AG04449 (cell line): Measurements from ENCODE around the gene KRT6A.

Source experiments
- CTCF ChIA-PET: fragments of 350-600 bp; formaldehyde crosslinking; extraction: SDS; loops from one replicate; lab custom pipeline; 2021; ENCODE audit warnings: antibody characterized with exemption; lab: Yijun Ruan, JAX
- POLR2A ChIA-PET: fragments of 400-600, 350-600 bp; formaldehyde crosslinking; extraction: SDS; loops from one replicate; lab custom pipeline; 2020; ENCODE audit warnings: antibody characterized with exemption, inconsistent platforms; lab: Yijun Ruan, JAX
- DNase-seq: peaks from one replicate; pipeline ENCODE4 v3.0.0-alpha.2; 2010; ENCODE audit warnings: low read depth, low spot score
- H3K4me3 ChIP-seq: 2 replicates; pipeline ENCODE4 v1.5.1; 2011; ENCODE audit warnings: low read depth, mild to moderate bottlenecking, control low read depth, low read length
- TF ChIP-seq, protein P1 (sequence below): IDR thresholded peaks from one replicate; pipeline ENCODE4 v1.5.1; 2011; ENCODE audit warnings: mild to moderate bottlenecking, moderate library complexity, low read length, control low read depth, inconsistent platforms; ENCODE audit not compliant: insufficient read depth; ENCODE audit errors: missing control alignments

Gene KRT6A

DNA sequence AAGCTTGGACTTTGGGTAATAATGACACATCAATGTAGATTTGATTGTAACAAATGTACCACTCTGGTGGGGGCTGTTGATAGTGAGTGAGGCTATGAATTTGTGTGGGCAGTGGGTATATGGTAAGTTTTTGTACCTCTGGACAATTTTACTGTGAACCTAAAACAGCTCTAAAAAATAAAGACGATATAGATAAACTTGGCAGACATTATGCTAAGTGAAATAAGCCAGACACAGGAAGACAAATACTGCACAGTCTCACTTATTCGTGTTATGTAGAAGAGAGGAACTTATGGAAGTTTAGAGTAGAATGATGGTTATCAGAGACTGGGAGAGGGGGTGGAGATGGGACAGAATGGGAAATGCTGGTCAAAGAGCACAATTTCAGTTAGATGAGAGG is 28.2 kb downstream of the KRT6A start:
- ChIA-PET CTCF (interaction anchor here (1.3 kb wide), 1 partner anchor 186 kb away, joined by 3 read pairs; no protein-coding TSS in a partner anchor), POLR2A (no interaction called here)
- DNase-seq: no peak
- TF ChIP-seq, protein P1, sequence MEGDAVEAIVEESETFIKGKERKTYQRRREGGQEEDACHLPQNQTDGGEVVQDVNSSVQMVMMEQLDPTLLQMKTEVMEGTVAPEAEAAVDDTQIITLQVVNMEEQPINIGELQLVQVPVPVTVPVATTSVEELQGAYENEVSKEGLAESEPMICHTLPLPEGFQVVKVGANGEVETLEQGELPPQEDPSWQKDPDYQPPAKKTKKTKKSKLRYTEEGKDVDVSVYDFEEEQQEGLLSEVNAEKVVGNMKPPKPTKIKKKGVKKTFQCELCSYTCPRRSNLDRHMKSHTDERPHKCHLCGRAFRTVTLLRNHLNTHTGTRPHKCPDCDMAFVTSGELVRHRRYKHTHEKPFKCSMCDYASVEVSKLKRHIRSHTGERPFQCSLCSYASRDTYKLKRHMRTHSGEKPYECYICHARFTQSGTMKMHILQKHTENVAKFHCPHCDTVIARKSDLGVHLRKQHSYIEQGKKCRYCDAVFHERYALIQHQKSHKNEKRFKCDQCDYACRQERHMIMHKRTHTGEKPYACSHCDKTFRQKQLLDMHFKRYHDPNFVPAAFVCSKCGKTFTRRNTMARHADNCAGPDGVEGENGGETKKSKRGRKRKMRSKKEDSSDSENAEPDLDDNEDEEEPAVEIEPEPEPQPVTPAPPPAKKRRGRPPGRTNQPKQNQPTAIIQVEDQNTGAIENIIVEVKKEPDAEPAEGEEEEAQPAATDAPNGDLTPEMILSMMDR: no peak
- no peak overlapping the region for H3K4me3 ChIP-seq

DNA sequence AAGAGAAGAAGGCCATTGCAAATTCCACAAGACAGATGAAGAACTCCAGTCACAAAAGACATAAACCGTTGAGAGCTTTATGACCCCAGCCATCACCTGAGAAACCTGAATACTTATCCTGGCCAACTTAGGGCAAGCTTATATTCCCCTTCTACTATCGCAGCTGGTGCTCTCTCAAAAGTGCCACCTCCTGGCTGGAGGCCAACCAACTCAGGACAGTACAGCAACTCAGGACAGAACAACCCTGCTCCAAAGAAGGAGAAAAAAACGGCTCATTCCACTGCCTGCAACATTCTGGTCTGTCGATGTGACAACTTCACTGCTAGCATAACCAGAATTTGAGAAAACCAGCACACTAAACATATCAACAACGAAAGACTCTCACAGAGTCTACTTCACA is 31.4 kb downstream of the KRT6A start:
- DNase-seq: no peak
- ChIA-PET CTCF (no interaction called here), POLR2A (no interaction called here)
- H3K4me3 ChIP-seq: no peak overlapping the region
- TF ChIP-seq, protein P1: no peak

DNA sequence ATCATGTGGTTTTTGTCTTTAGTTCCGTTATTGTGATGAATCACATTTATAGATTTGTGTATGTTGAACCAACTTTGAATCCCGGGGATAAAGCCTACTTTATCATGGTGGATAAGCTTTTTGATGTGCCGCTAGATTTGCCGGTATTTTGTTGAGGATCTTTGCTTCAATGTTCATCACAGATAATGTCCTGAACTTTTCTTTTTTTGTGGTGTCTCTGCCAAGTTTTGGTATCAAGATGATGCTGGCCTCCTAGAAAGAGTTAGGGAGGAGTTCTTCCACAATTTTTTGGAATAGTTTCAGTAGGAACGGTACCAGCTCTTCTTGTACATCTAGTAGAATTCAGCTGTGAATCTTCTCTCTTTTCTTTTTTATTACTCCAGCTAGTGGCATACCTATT is 34.2 kb downstream of the KRT6A start:
- DNase-seq: no peak
- POLR2A ChIA-PET: no interaction called here
- CTCF ChIA-PET: interaction anchor here (0.6 kb wide), 1 partner anchor 426 kb away, joined by 3 read pairs; no protein-coding TSS in a partner anchor

DNA sequence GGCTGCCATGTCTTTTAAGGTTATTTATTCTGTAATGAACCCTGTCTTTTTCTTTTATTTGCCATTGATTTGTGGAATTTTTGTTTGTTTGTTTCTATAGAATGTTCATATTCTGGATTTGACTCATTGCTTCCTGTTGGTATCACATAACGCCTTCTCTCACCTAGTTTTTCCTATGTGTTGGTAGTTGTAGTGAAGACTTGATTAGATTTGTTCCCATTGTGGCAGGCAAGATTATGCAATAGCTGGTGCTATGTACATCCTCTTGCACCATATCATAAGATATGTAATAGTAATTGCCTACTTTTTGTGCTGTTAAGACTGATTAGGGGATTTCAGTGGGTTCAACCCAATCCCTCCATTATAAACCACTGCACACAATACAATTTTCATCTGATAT is 37.2 kb downstream of the KRT6A start:
- POLR2A ChIA-PET: no interaction called here
- CTCF ChIA-PET: interaction anchor here (1.0 kb wide), 1 partner anchor 10 kb away, joined by 3 read pairs; no protein-coding TSS in a partner anchor
- TF ChIP-seq, protein P1: no peak
- no peak overlapping the region for H3K4me3 ChIP-seq
- no peak for DNase-seq

More for the DNA sequence above, 34.2 kb downstream of the KRT6A start:
- no peak overlapping the region for H3K4me3 ChIP-seq
- TF ChIP-seq, protein P1: no peak

DNA sequence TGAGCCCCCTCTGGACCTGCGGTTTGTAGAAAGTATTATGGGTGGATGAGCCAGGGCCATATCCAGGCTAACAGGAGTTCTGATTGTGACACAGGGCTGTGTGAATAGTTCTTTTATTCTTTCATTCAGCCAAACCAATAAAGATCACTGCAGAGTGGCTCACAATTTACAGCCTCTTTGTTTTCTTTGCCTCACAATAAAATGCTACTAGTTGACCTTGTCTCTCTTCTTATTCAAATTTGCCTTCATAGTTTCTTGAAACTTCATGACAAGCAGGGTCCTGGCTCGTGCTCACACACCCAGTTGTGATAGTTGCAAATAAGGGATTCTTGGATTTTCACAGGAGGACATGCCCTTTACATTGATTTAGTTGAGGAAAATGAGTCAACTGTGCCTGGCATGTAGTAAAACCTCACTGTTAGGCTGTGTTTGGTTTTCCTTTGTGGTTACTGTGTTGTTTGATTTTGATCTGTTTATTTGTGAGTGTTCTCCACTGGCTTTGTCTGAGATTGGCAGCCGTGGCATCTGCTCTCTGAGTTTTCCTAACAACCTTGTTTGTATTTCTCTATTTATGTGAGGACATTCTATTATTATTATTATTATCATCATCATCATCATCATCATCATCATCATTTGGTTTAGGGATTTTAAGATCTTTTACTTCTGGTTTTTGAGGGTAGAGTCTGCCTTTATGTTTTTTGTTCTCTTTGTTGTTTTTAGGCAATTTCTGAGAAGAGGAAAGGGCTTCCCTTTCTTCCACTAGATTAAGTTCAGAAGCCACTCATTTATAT is 38.5 kb downstream of the KRT6A start:
- H3K4me3 ChIP-seq: no peak overlapping the region
- no peak for DNase-seq
- ChIA-PET POLR2A (no interaction called here), CTCF (interaction anchor here (1.0 kb wide), 1 partner anchor 9 kb away, joined by 3 read pairs; no protein-coding TSS in a partner anchor)
- TF ChIP-seq, protein P1: no peak

DNA sequence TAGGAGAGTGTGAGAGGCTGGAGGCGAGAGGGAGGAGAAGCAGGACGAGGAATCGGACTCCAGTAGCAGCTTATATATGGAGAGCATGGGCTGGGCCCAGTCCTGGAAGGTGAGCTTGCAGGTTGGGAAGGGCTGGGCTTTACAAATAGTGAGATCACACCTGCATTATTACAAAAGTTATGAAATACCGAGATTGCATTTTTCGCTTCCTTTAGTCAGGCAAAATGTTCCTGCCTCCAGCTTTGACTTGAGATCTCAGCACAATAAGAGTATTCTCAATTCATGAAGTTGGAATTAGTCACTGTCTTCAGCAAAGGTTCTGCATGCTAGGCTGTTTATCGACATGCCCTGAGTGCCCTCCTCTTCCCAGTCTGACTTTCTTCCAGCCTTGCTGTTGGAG is 41.0 kb downstream of the KRT6A start, which contains the start of gene KRT6B:
KRT6B (minus strand) TSS at position 46 of the 400 bp plus-strand sequence. CDS start 68 bp downstream, outside the sequence.
- TF ChIP-seq, protein P1: no peak
- POLR2A ChIA-PET: no interaction called here
- CTCF ChIA-PET: no interaction called here
- H3K4me3 ChIP-seq: no peak within 1 kb of the TSS
- DNase-seq: no peak
